Caco-2 (cell line): ENCODE results near the gene LOXL1. TPM values are rescaled to one million over a fixed set of nuclear protein-coding genes. Genes with fewer than 3 reads are reported as not detected.

ENCODE experiments used
- BruUV-seq: library from RNA; stranded (reverse); fragments of 400-500 nt; replicated peaks from 2 replicates; lab custom pipeline; 2021; lab: Mats Ljungman, UMichigan
- CTCF ChIA-PET: fragments of 300-600 bp; sonication (Branson Sonifier 250); formaldehyde crosslinking; loops from one replicate; lab custom pipeline; 2022; ENCODE audit warnings: antibody characterized with exemption; lab: Charles Lee
- POLR2A ChIA-PET: fragments of 300-600 bp; sonication (Branson Sonifier 250); formaldehyde crosslinking; loops from one replicate; lab custom pipeline; 2022; ENCODE audit warnings: antibody characterized with exemption; lab: Charles Lee
- DNase-seq, 2 experiments: peaks; one replicate each; pipeline versions ENCODE4 v3.0.0 to v3.0.0-alpha.2; 2020 to 2022
- H3K27me3 ChIP-seq: replicated peaks from 2 replicates; pipeline ENCODE4 v1.6.0; 2011; ENCODE audit warnings: low read length; ENCODE audit not compliant: control insufficient read depth, insufficient read depth
- H3K36me3 ChIP-seq: 2 replicates; pipeline ENCODE4 v1.5.1; 2011; ENCODE audit warnings: low read length; ENCODE audit not compliant: control insufficient read depth, insufficient read depth
- H3K4me1 ChIP-seq: fragments of 250-450 bp; sonication (Bioruptor Pico); 2 replicates; pipeline ENCODE4 v1.5.1; 2020; ENCODE audit warnings: mild to moderate bottlenecking
- H3K4me3 ChIP-seq: 2 replicates; pipeline ENCODE4 v1.5.1; 2011; ENCODE audit warnings: low read depth, mild to moderate bottlenecking, control low read depth, low read length
- H3K9me3 ChIP-seq: fragments of 250-450 bp; sonication (Bioruptor Pico); 2 replicates; pipeline ENCODE4 v1.5.1; 2020; ENCODE audit warnings: mild to moderate bottlenecking, moderate library complexity
- H3K27ac Mint-ChIP-seq: one replicate; pipeline ENCODE4 v1.8.0; 2022; ENCODE audit warnings: mixed read lengths; ENCODE audit not compliant: unreplicated experiment
- H3K27me3 Mint-ChIP-seq: one replicate; pipeline ENCODE4 v1.8.0; 2022; ENCODE audit warnings: mixed read lengths; ENCODE audit not compliant: insufficient read depth, unreplicated experiment
- H3K36me3 Mint-ChIP-seq: one replicate; pipeline ENCODE4 v1.8.0; 2022; ENCODE audit warnings: mild to moderate bottlenecking, mixed read lengths; ENCODE audit not compliant: insufficient read depth, unreplicated experiment
- H3K4me1 Mint-ChIP-seq: one replicate; pipeline ENCODE4 v1.8.0; 2022; ENCODE audit warnings: low read depth, mixed read lengths; ENCODE audit not compliant: unreplicated experiment
- H3K4me3 Mint-ChIP-seq: one replicate; pipeline ENCODE4 v1.8.0; 2022; ENCODE audit warnings: mild to moderate bottlenecking, moderate library complexity, mixed read lengths; ENCODE audit not compliant: unreplicated experiment
- H3K9me3 Mint-ChIP-seq: one replicate; pipeline ENCODE4 v1.8.0; 2022; ENCODE audit warnings: mixed read lengths; ENCODE audit not compliant: unreplicated experiment
- intact Hi-C: fragments of 100-400 bp; cut with micrococcal nuclease; formaldehyde crosslinking; loops from one replicate; pipeline ENCODE4 v1.10.0; 2022; ENCODE audit not compliant: unreplicated experiment
- total RNA-seq: library from RNA; stranded (reverse); gene quantifications from 2 replicates; pipeline ENCODE4 v1.2.3, GENCODE V29; 2022
- TF ChIP-seq, protein P1 (sequence below), 2 experiments: fragments of 200-600 bp in 1 of 2; IDR thresholded peaks; 1 replicate in 1 of 2; 2 replicates in 1 of 2; pipeline versions ENCODE4 v1.5.1 to v1.8.0; 2011 to 2022; ENCODE audit warnings: antibody characterized with exemption in 1 of 2, control low read depth in 1 of 2, inconsistent platforms in 1 of 2, low read depth in 1 of 2, low read length in 1 of 2, mild to moderate bottlenecking in 1 of 2, moderate library complexity in 1 of 2; ENCODE audit not compliant: insufficient read depth in 1 of 2, severe bottlenecking in 1 of 2, unreplicated experiment in 1 of 2

LOXL1 gene
- total RNA-seq, 1 experiment from 2014 or later: 3.7 TPM

- H3K9me3 ChIP-seq: no peaks in the 10 kb centered on the region
- no peak overlapping the region for H3K4me3 Mint-ChIP-seq
- POLR2A ChIA-PET: no interaction called here
- H3K36me3 Mint-ChIP-seq: no peaks in the 10 kb centered on the region
- H3K27ac Mint-ChIP-seq: no peak overlapping the region
- intact Hi-C loops: no loop called here
- H3K4me3 ChIP-seq: no peak overlapping the region
- H3K9me3 Mint-ChIP-seq: no peaks in the 10 kb centered on the region
- DNase-seq: no peak
- CTCF ChIA-PET: interaction anchor here (0.7 to 1.0 kb wide), 3 partner anchors 9 to 28 kb away, joined by 3 read pairs; no protein-coding TSS in a partner anchor
- H3K27me3 Mint-ChIP-seq: peaks cover 7% of the 10 kb centered on the region
- H3K4me1 ChIP-seq: no peaks in the 10 kb centered on the region
- H3K27me3 ChIP-seq: no peaks in the 10 kb centered on the region; the same call in 1 of the 2 replicates
- no peaks in the 10 kb centered on the region for H3K4me1 Mint-ChIP-seq
- BruUV-seq: no TSS peak
- TF ChIP-seq, protein P1, sequence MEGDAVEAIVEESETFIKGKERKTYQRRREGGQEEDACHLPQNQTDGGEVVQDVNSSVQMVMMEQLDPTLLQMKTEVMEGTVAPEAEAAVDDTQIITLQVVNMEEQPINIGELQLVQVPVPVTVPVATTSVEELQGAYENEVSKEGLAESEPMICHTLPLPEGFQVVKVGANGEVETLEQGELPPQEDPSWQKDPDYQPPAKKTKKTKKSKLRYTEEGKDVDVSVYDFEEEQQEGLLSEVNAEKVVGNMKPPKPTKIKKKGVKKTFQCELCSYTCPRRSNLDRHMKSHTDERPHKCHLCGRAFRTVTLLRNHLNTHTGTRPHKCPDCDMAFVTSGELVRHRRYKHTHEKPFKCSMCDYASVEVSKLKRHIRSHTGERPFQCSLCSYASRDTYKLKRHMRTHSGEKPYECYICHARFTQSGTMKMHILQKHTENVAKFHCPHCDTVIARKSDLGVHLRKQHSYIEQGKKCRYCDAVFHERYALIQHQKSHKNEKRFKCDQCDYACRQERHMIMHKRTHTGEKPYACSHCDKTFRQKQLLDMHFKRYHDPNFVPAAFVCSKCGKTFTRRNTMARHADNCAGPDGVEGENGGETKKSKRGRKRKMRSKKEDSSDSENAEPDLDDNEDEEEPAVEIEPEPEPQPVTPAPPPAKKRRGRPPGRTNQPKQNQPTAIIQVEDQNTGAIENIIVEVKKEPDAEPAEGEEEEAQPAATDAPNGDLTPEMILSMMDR (IDR thresholded peaks at IDR 0.05; ENCODE audit: insufficient read depth in 1 of 2, low read depth in 1 of 2, low read length in 1 of 2, severe bottlenecking in 1 of 2, unreplicated experiment in 1 of 2): no peak
- H3K36me3 ChIP-seq: no peaks in the 10 kb centered on the region
These were observed 56.1 kb downstream of the LOXL1 start for GRCh38 chr15:73982222-73982962.

GRCh38 chr15:73983211-73983727 is 57.0 kb downstream of the LOXL1 start:
- peaks cover 3% of the 10 kb centered on the region for H3K27me3 Mint-ChIP-seq
- no peaks in the 10 kb centered on the region for H3K4me1 Mint-ChIP-seq
- no peak overlapping the region for H3K27ac Mint-ChIP-seq
- Histone ChIP-seq H3K36me3 (no peaks in the 10 kb centered on the region), H3K4me3 (no peak overlapping the region), H3K9me3 (no peaks in the 10 kb centered on the region), H3K4me1 (no peaks in the 10 kb centered on the region), H3K27me3 (no peaks in the 10 kb centered on the region; the same call in 1 of the 2 replicates)
- TF ChIP-seq, protein P1 (IDR thresholded peaks at IDR 0.05; ENCODE audit: insufficient read depth in 1 of 2, low read depth in 1 of 2, low read length in 1 of 2, severe bottlenecking in 1 of 2, unreplicated experiment in 1 of 2): no peak
- ChIA-PET CTCF (interaction anchor here (0.7 to 1.0 kb wide), 3 partner anchors 11 to 55 kb away, joined by 3 to 4 read pairs (median 3); no protein-coding TSS in a partner anchor), POLR2A (no interaction called here)
- no peaks in the 10 kb centered on the region for H3K9me3 Mint-ChIP-seq
- H3K4me3 Mint-ChIP-seq: no peak overlapping the region
- H3K36me3 Mint-ChIP-seq: no peaks in the 10 kb centered on the region
- DNase-seq: no peak
- intact Hi-C loops: no loop called here
- BruUV-seq: no TSS peak

- TF ChIP-seq, protein P1 (IDR thresholded peaks at IDR 0.05; ENCODE audit: insufficient read depth in 1 of 2, low read depth in 1 of 2, low read length in 1 of 2, severe bottlenecking in 1 of 2, unreplicated experiment in 1 of 2): no peak
- H3K27ac Mint-ChIP-seq: no peak overlapping the region
- H3K27me3 Mint-ChIP-seq: peaks cover 3% of the 10 kb centered on the region
- H3K36me3 Mint-ChIP-seq: no peaks in the 10 kb centered on the region
- no peaks in the 10 kb centered on the region for H3K4me1 Mint-ChIP-seq
- ChIA-PET POLR2A (no interaction called here), CTCF (interaction anchor here (0.8 kb wide), 1 partner anchor 54 kb away, joined by 4 read pairs; no protein-coding TSS in a partner anchor)
- Histone ChIP-seq H3K27me3 (no peaks in the 10 kb centered on the region), H3K9me3 (no peaks in the 10 kb centered on the region), H3K4me3 (no peak overlapping the region), H3K4me1 (no peaks in the 10 kb centered on the region), H3K36me3 (no peaks in the 10 kb centered on the region)
- DNase-seq: no peak
- no peak overlapping the region for H3K4me3 Mint-ChIP-seq
- no TSS peak for BruUV-seq
- intact Hi-C loops: no loop called here
- no peaks in the 10 kb centered on the region for H3K9me3 Mint-ChIP-seq
These were observed 57.5 kb downstream of the LOXL1 start for GRCh38 chr15:73983773-73984172.
